Right ventricle myocardium superior (tissue), 1 donor: ENCODE data around the gene CACNA2D2. TPM values are rescaled to one million over a fixed set of nuclear protein-coding genes. Genes with fewer than 3 reads are reported as not detected.

ENCODE experiments used
- ATAC-seq: fragments of 200-7000 bp; cut with Tn5 transposase; one replicate; pipeline ENCODE4 v1.9.1; 2020; ENCODE audit warnings: mild to moderate bottlenecking; ENCODE audit not compliant: poor library complexity
- DNase-seq: peaks from one replicate; pipeline ENCODE4 v3.0.0-alpha.2; 2020
- intact Hi-C: fragments of 100-400 bp; cut with DNase I; formaldehyde crosslinking; loops from one replicate; pipeline ENCODE4 v1.11.2; 2022
- total RNA-seq: library from RNA; stranded (reverse); fragmentation: NEBNext Ultra II Directional; extraction: Animal tissue kit (Norgen Biotek cat#: 25700); gene quantifications from one replicate; pipeline ENCODE4 v1.2.1, GENCODE V29; 2021
- donor health status: DM: no; HTN: yes; CAD: no; lungs with severe emphysema.

Gene CACNA2D2
- total RNA-seq, 1 donor from 2014 or later: 1.6 TPM

- intact Hi-C loops: no loop called here
- ATAC-seq: no peak
- no peak for DNase-seq
Measured at GRCh38 chr3:50508821-50509220, 5.4 kb upstream of the CACNA2D2 start.

GRCh38 chr3:50506169-50506568 lies 2.7 kb upstream of the CACNA2D2 start:
- intact Hi-C loops: no loop called here
- ATAC-seq (no peak), DNase-seq (no peak)

GRCh38 chr3:50504681-50505080 lies 1.2 kb upstream of the CACNA2D2 start:
- intact Hi-C loops: no loop called here

GRCh38 chr3:50502584-50503423 lies 630 bp downstream of the CACNA2D2 start:
- ATAC-seq (peak; percentile 5), DNase-seq (no peak)
- intact Hi-C loops: no loop called here

More at GRCh38 chr3:50504681-50505080, 1.2 kb upstream of the CACNA2D2 start:
- ATAC-seq (no peak), DNase-seq (no peak)

GRCh38 chr3:50502225-50502583 lies 1.2 kb downstream of the CACNA2D2 start:
- DNase-seq (no peak), ATAC-seq (no peak)
- intact Hi-C loops: no loop called here

- intact Hi-C loops: no loop called here
- no peak for DNase-seq
- ATAC-seq: no peak
Measured at GRCh38 chr3:50495609-50496423, 7.6 kb downstream of the CACNA2D2 start.

GRCh38 chr3:50494126-50494525 lies 9.3 kb downstream of the CACNA2D2 start:
- intact Hi-C loops: no loop called here
- ATAC-seq (no peak), DNase-seq (no peak)

GRCh38 chr3:50493623-50494022 lies 9.8 kb downstream of the CACNA2D2 start:
- intact Hi-C loops: no loop called here
- DNase-seq (no peak), ATAC-seq (no peak)

- no peak for DNase-seq
- ATAC-seq: no peak
- intact Hi-C loops: no loop called here
Measured at GRCh38 chr3:50493086-50493485, 10.3 kb downstream of the CACNA2D2 start.

- intact Hi-C loops: no loop called here
- ATAC-seq (no peak), DNase-seq (no peak)
Measured at GRCh38 chr3:50491023-50491422, 12.4 kb downstream of the CACNA2D2 start.

- peak; percentile 36 for ATAC-seq
- intact Hi-C loops: no loop called here
- DNase-seq: no peak
Measured at GRCh38 chr3:50490424-50490823, 13.0 kb downstream of the CACNA2D2 start.

GRCh38 chr3:50487181-50487580 lies 16.3 kb downstream of the CACNA2D2 start:
- no peak for ATAC-seq
- DNase-seq: no peak
- intact Hi-C loops: no loop called here

- ATAC-seq: no peak
- intact Hi-C loops: no loop called here
- DNase-seq: no peak
Measured at GRCh38 chr3:50486219-50486888, 17.1 kb downstream of the CACNA2D2 start.

- DNase-seq: no peak
- intact Hi-C loops: no loop called here
- no peak for ATAC-seq
Measured at GRCh38 chr3:50484722-50485121, 18.7 kb downstream of the CACNA2D2 start.

GRCh38 chr3:50483374-50483773 lies 20.1 kb downstream of the CACNA2D2 start:
- no peak for ATAC-seq
- intact Hi-C loops: no loop called here

GRCh38 chr3:50481992-50482391 lies 21.4 kb downstream of the CACNA2D2 start:
- intact Hi-C loops: no loop called here
- ATAC-seq (peak; percentile 12), DNase-seq (no peak)

More at GRCh38 chr3:50483374-50483773, 20.1 kb downstream of the CACNA2D2 start:
- DNase-seq: no peak

GRCh38 chr3:50480471-50480870 lies 23.0 kb downstream of the CACNA2D2 start:
- intact Hi-C loops: no loop called here
- no peak for DNase-seq
- no peak for ATAC-seq

GRCh38 chr3:50479523-50479922 lies 23.9 kb downstream of the CACNA2D2 start:
- DNase-seq (no peak), ATAC-seq (no peak)
- intact Hi-C loops: no loop called here

GRCh38 chr3:50478671-50479260 lies 24.7 kb downstream of the CACNA2D2 start:
- intact Hi-C loops: no loop called here
- DNase-seq: no peak
- ATAC-seq: no peak
